Islet precursor cell (in vitro differentiated cells): ENCODE measurements around the gene PCSK9.

ENCODE experiments used
- DNase-seq: peaks from one replicate; pipeline ENCODE4 v3.0.0-alpha.2; 2018

Gene PCSK9

GRCh38 chr1:55044617-55045397, 5.5 kb downstream of the PCSK9 start:
- no peak for DNase-seq

- no peak for DNase-seq
Measured at GRCh38 chr1:55045430-55045829, 6.1 kb downstream of the PCSK9 start.

- DNase-seq = no peak
Measured at GRCh38 chr1:55046871-55047270, 7.5 kb downstream of the PCSK9 start.

GRCh38 chr1:55047611-55048010, 8.3 kb downstream of the PCSK9 start:
- no peak for DNase-seq

- DNase-seq = no peak
Measured at GRCh38 chr1:55048453-55049270, 9.3 kb downstream of the PCSK9 start.

- no peak for DNase-seq
Measured at GRCh38 chr1:55049271-55049913, 10.0 kb downstream of the PCSK9 start.

- DNase-seq = no peak
Measured at GRCh38 chr1:55049914-55050278, 10.5 kb downstream of the PCSK9 start.

GRCh38 chr1:55050283-55050682, 10.9 kb downstream of the PCSK9 start:
- DNase-seq = no peak

GRCh38 chr1:55051169-55051568, 11.8 kb downstream of the PCSK9 start:
- DNase-seq = no peak

GRCh38 chr1:55051621-55052020, 12.3 kb downstream of the PCSK9 start:
- no peak for DNase-seq

GRCh38 chr1:55052221-55053142, 13.1 kb downstream of the PCSK9 start:
- DNase-seq = no peak

GRCh38 chr1:55053265-55053954, 14.1 kb downstream of the PCSK9 start:
- peak; percentile 47 for DNase-seq

- peak; percentile 29 for DNase-seq
Measured at GRCh38 chr1:55054396-55054795, 15.0 kb downstream of the PCSK9 start.

GRCh38 chr1:55055084-55055882, 15.9 kb downstream of the PCSK9 start:
- DNase-seq = peak; percentile 58

- DNase-seq = peak; percentile 49
Measured at GRCh38 chr1:55055951-55056631, 16.7 kb downstream of the PCSK9 start.

- peak; percentile 50 for DNase-seq
Measured at GRCh38 chr1:55056632-55056992, 17.3 kb downstream of the PCSK9 start.

GRCh38 chr1:55057270-55057955, 18.1 kb downstream of the PCSK9 start:
- peak; percentile 48 for DNase-seq

- peak; percentile 51 for DNase-seq
Measured at GRCh38 chr1:55057956-55058298, 18.6 kb downstream of the PCSK9 start.

- DNase-seq = peak; percentile 45
Measured at GRCh38 chr1:55059302-55060132, 20.2 kb downstream of the PCSK9 start.
